IPS-18a (cell line): ENCODE measurements around the gene ADGRG3.
"Not testable (repeated sequence)": the region's sequence is repeated elsewhere in the genome, so short reads cannot be mapped to it uniquely, and the experiment has no call there.

Source experiments
- H3K27ac ChIP-seq: one replicate; pipeline ENCODE4 v1.5.1; 2013; ENCODE audit warnings: low read length
- H3K27me3 ChIP-seq: one replicate; pipeline ENCODE4 v1.6.1; 2013; ENCODE audit warnings: mild to moderate bottlenecking, low read length; ENCODE audit not compliant: control insufficient read depth, insufficient read depth
- H3K36me3 ChIP-seq: one replicate; pipeline ENCODE4 v1.6.1; 2013; ENCODE audit warnings: low read depth, low read length; ENCODE audit not compliant: control insufficient read depth
- H3K4me1 ChIP-seq: one replicate; pipeline ENCODE4 v1.6.1; 2013; ENCODE audit warnings: low read depth, low read length; ENCODE audit not compliant: control insufficient read depth
- H3K4me3 ChIP-seq: one replicate; pipeline ENCODE4 v1.5.1; 2013; ENCODE audit warnings: low read length
- H3K9ac ChIP-seq: one replicate; pipeline ENCODE4 v1.6.1; 2013; ENCODE audit warnings: mild to moderate bottlenecking, low read length, moderate library complexity
- H3K9me3 ChIP-seq: one replicate; pipeline ENCODE4 v1.6.1; 2013; ENCODE audit warnings: low read depth, low read length; ENCODE audit not compliant: control insufficient read depth

ADGRG3 gene

GRCh38 chr16:57709663-57710062 is 41.6 kb downstream of the ADGRG3 start:
- no peak overlapping the region for H3K9ac ChIP-seq
- no peaks in the 10 kb centered on the region for H3K27me3 ChIP-seq
- H3K4me1 ChIP-seq, result no peaks in the 10 kb centered on the region
- no peaks in the 10 kb centered on the region for H3K36me3 ChIP-seq
- no peaks in the 10 kb centered on the region for H3K9me3 ChIP-seq
- no peak overlapping the region for H3K4me3 ChIP-seq
- H3K27ac ChIP-seq, result no peak overlapping the region

- no peaks in the 10 kb centered on the region for H3K36me3 ChIP-seq
- no peaks in the 10 kb centered on the region for H3K4me1 ChIP-seq
- H3K9ac ChIP-seq, result no peak overlapping the region
- H3K4me3 ChIP-seq, result no peak overlapping the region
- H3K27me3 ChIP-seq, result no peaks in the 10 kb centered on the region
- no peak overlapping the region for H3K27ac ChIP-seq
- no peaks in the 10 kb centered on the region for H3K9me3 ChIP-seq
These were observed 43.2 kb downstream of the ADGRG3 start for GRCh38 chr16:57711346-57711745.

GRCh38 chr16:57711993-57712392 is 43.9 kb downstream of the ADGRG3 start:
- no peaks in the 10 kb centered on the region for H3K27me3 ChIP-seq
- H3K36me3 ChIP-seq, result no peaks in the 10 kb centered on the region
- no peak overlapping the region for H3K9ac ChIP-seq
- H3K9me3 ChIP-seq, result no peaks in the 10 kb centered on the region
- no peak overlapping the region for H3K4me3 ChIP-seq
- no peak overlapping the region for H3K27ac ChIP-seq
- H3K4me1 ChIP-seq, result no peaks in the 10 kb centered on the region

GRCh38 chr16:57712569-57712968 is 44.5 kb downstream of the ADGRG3 start:
- not testable (repeated sequence) for H3K9ac ChIP-seq, H3K36me3 ChIP-seq, H3K27ac ChIP-seq, H3K9me3 ChIP-seq, H3K4me1 ChIP-seq, H3K27me3 ChIP-seq, H3K4me3 ChIP-seq

GRCh38 chr16:57713596-57713995 is 45.5 kb downstream of the ADGRG3 start:
- Histone ChIP-seq H3K4me3 (no peak overlapping the region), H3K4me1 (no peaks in the 10 kb centered on the region), H3K9ac (no peak overlapping the region), H3K27ac (no peak overlapping the region), H3K9me3 (no peaks in the 10 kb centered on the region), H3K27me3 (no peaks in the 10 kb centered on the region), H3K36me3 (no peaks in the 10 kb centered on the region)

- no peaks in the 10 kb centered on the region for H3K4me1 ChIP-seq
- no peaks in the 10 kb centered on the region for H3K36me3 ChIP-seq
- H3K4me3 ChIP-seq, result no peak overlapping the region
- no peaks in the 10 kb centered on the region for H3K9me3 ChIP-seq
- no peak overlapping the region for H3K9ac ChIP-seq
- no peaks in the 10 kb centered on the region for H3K27me3 ChIP-seq
- no peak overlapping the region for H3K27ac ChIP-seq
These were observed 45.9 kb downstream of the ADGRG3 start for GRCh38 chr16:57714047-57714446.

GRCh38 chr16:57720142-57720575 is 52.1 kb downstream of the ADGRG3 start:
- H3K4me1 ChIP-seq, result no peaks in the 10 kb centered on the region
- no peaks in the 10 kb centered on the region for H3K36me3 ChIP-seq
- H3K9ac ChIP-seq, result no peak overlapping the region
- H3K4me3 ChIP-seq, result no peak overlapping the region
- H3K9me3 ChIP-seq, result no peaks in the 10 kb centered on the region
- H3K27ac ChIP-seq, result no peak overlapping the region
- no peaks in the 10 kb centered on the region for H3K27me3 ChIP-seq

GRCh38 chr16:57721356-57722209 is 53.5 kb downstream of the ADGRG3 start:
- no peaks in the 10 kb centered on the region for H3K9me3 ChIP-seq
- no peak overlapping the region for H3K9ac ChIP-seq
- H3K4me3 ChIP-seq, result no peak overlapping the region
- H3K27ac ChIP-seq, result no peak overlapping the region
- no peaks in the 10 kb centered on the region for H3K36me3 ChIP-seq
- no peaks in the 10 kb centered on the region for H3K27me3 ChIP-seq
- no peaks in the 10 kb centered on the region for H3K4me1 ChIP-seq

- Histone ChIP-seq H3K9ac (no peak overlapping the region), H3K27ac (no peak overlapping the region), H3K27me3 (no peaks in the 10 kb centered on the region), H3K36me3 (no peaks in the 10 kb centered on the region), H3K9me3 (no peaks in the 10 kb centered on the region), H3K4me3 (no peak overlapping the region), H3K4me1 (no peaks in the 10 kb centered on the region)
These were observed 54.0 kb downstream of the ADGRG3 start for GRCh38 chr16:57722210-57722499.

GRCh38 chr16:57722651-57723050 is 54.5 kb downstream of the ADGRG3 start:
- Histone ChIP-seq H3K36me3 (no peaks in the 10 kb centered on the region), H3K27ac (no peak overlapping the region), H3K9me3 (no peaks in the 10 kb centered on the region), H3K27me3 (no peaks in the 10 kb centered on the region), H3K4me3 (no peak overlapping the region), H3K9ac (no peak overlapping the region), H3K4me1 (no peaks in the 10 kb centered on the region)

- Histone ChIP-seq H3K4me3 (no peak overlapping the region), H3K27me3 (no peaks in the 10 kb centered on the region), H3K9ac (no peak overlapping the region), H3K36me3 (no peaks in the 10 kb centered on the region), H3K9me3 (no peaks in the 10 kb centered on the region), H3K4me1 (no peaks in the 10 kb centered on the region), H3K27ac (no peak overlapping the region)
These were observed 55.1 kb downstream of the ADGRG3 start for GRCh38 chr16:57723170-57723569.

GRCh38 chr16:57724531-57724930 is 56.4 kb downstream of the ADGRG3 start:
- Histone ChIP-seq H3K9me3 (no peaks in the 10 kb centered on the region), H3K9ac (no peak overlapping the region), H3K4me3 (no peak overlapping the region), H3K4me1 (no peaks in the 10 kb centered on the region), H3K27me3 (no peaks in the 10 kb centered on the region), H3K36me3 (no peaks in the 10 kb centered on the region), H3K27ac (no peak overlapping the region)
